NCI-H226 (cell line): ENCODE measurements around the gene PAQR5.
"Not testable (repeated sequence)": the region's sequence is repeated elsewhere in the genome, so short reads cannot be mapped to it uniquely, and the experiment has no call there.

Experiments used
- DNase-seq: peaks from one replicate; pipeline ENCODE4 v3.0.0-alpha.2; 2015

Gene PAQR5, protein sequence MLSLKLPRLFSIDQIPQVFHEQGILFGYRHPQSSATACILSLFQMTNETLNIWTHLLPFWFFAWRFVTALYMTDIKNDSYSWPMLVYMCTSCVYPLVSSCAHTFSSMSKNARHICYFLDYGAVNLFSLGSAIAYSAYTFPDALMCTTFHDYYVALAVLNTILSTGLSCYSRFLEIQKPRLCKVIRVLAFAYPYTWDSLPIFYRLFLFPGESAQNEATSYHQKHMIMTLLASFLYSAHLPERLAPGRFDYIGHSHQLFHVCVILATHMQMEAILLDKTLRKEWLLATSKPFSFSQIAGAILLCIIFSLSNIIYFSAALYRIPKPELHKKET

GRCh38 chr15:69298697-69299441 lies at the start of gene PAQR5:
Gene PAQR5, plus strand, starts transcription at chr15:69298912. Its CDS starts 61,169 bp downstream, at chr15:69360081.
- peak; percentile 15 for DNase-seq

GRCh38 chr15:69253156-69253555 lies 45.6 kb upstream of the PAQR5 start:
- peak; percentile 89 for DNase-seq

- DNase-seq: peak; percentile 9
These were observed 33.3 kb upstream of the PAQR5 start for GRCh38 chr15:69265347-69265955.

GRCh38 chr15:69271217-69271616 lies 27.5 kb upstream of the PAQR5 start:
- no peak for DNase-seq

GRCh38 chr15:69272139-69272538 lies 26.6 kb upstream of the PAQR5 start:
- no peak for DNase-seq

DNA sequence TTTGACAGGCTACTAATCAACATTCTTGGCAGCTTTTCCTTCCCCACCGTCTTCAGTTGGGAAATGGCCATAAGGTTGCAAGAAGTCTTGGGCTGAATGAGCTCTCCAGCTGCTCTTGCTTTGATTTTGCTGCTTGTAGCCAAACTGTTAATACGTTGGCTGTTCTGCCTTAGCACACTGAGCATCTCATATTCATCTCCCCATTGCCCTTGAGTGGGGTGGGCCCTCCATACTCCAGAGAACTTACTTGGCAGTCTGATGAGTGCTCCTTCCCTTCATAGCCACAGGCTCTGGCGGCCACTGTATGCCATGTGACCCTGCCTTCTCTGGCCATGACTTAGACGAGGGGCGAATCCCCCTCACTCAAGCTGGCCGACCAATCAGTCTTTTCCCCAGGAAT lies 25.8 kb upstream of the PAQR5 start:
- no peak for DNase-seq

- no peak for DNase-seq
These were observed 23.5 kb upstream of the PAQR5 start for GRCh38 chr15:69275074-69275670.

DNA sequence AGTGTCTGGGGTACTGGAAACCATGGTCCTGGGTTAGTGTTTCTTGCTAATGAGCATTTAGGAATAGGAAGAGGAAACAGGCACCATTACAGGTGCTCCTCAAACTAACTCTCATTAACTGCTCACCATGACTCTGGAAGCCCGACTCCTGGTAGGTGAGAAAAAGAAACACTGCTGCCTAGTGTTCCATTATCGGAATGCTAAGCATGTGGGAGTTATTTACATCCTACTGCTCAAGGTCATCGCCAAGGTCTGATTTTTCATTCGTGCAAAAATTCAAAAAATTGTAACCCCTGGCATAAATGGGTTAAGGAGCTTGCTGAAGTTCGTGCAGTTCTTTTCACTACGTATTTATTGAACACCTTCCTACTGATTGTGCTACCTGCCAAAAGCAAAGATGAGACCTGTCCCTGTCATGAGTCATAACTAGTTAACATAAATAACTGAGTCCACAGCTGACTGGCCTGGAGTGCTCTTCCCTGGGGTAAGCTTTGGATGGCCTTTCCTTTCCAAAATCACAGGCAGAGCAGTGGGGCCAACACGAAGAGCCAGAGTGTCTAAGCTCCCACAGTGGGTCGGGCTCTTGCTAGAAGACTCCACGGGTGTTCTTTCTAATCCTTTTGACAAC lies 22.7 kb upstream of the PAQR5 start:
- no peak for DNase-seq

GRCh38 chr15:69277316-69277715 lies 21.4 kb upstream of the PAQR5 start:
- no peak for DNase-seq

GRCh38 chr15:69279636-69280035 lies 19.1 kb upstream of the PAQR5 start:
- DNase-seq: no peak

GRCh38 chr15:69280783-69281182 lies 17.9 kb upstream of the PAQR5 start:
- DNase-seq: peak; percentile 29

- DNase-seq: no peak
These were observed 16.5 kb upstream of the PAQR5 start for GRCh38 chr15:69282104-69282743.

- no peak for DNase-seq
These were observed 12.9 kb upstream of the PAQR5 start for GRCh38 chr15:69285834-69286233.

DNA sequence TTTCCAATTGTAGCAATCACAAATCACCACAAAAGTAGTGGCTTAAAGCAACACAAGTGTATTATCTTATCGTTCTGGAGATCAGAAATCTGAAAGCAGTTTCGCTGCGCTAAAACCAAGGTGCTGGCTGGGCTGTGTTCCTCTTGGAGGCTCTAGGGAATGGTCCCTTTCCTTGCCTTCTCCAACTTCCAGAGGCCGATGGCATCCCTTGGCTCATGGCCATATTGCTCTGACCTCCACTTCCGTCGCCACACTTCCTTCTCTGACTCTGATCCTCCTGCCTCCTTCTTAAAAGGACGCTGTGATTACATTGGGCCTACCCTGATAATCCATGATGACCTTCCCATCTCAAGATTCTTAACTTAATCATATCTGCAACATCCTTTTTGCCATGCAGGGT lies 10.7 kb upstream of the PAQR5 start:
- DNase-seq: no peak

- no peak for DNase-seq
These were observed 10.0 kb upstream of the PAQR5 start for GRCh38 chr15:69288531-69289341.

GRCh38 chr15:69289342-69290146 lies 9.2 kb upstream of the PAQR5 start:
- no peak for DNase-seq

DNA sequence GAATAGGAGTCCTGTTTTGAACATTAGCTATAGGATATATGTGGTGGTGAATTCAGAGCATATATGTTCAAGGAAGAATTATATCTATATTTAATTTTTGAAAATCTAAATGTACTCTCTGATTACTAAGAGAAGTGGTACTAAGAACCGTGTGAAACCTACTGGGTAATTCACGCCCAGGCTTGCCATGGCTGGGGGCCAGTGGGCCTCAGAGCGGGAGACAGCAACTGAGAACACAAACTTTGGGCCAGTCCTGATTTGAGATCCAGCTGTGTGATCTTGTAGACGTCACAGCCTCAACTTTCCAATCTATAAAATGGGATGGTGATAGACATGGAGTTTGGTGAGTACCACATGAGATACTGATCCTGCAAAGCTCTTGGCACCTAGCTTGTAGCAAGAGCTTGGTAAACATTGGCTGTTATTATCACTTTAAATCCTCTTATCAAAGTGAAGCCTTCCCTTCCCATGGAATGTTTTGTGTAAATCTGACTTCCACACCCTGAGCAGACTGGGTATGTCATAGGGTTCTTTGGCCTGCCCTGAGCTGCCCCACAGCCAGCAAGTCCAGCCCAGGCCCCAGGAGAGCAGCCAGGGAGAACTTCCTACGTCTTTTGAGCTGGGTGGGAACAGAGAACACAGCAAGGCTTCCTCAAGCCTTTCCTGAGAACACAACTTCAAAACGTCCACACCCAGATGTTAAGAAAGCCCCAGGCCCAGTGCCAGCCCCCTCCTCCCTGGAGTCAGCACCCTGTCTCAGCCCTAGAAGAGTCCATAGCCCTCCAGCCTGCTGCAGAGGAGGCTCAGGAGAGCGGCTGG lies 8.2 kb upstream of the PAQR5 start:
- DNase-seq: no peak

DNA sequence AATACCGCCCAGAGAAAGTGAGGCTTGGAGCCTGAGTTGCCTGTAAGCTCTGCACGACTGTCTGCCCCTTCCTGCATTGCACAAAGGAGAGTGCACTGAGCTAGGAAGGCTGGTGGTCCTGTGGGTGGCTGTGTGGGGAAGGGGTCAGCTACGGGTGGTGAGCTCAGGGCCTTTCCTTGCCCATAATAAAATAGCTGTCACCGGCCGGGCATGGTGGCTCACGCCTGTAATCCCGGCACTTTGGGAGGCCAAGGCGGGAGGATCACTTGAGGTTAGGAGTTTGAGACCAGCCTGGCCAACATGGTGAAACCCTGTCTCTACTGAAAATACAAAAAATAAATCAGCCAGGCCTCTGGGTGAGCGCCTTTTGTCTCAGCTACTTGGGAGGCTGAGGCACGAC lies 7.1 kb upstream of the PAQR5 start:
- DNase-seq: not testable (repeated sequence)

DNA sequence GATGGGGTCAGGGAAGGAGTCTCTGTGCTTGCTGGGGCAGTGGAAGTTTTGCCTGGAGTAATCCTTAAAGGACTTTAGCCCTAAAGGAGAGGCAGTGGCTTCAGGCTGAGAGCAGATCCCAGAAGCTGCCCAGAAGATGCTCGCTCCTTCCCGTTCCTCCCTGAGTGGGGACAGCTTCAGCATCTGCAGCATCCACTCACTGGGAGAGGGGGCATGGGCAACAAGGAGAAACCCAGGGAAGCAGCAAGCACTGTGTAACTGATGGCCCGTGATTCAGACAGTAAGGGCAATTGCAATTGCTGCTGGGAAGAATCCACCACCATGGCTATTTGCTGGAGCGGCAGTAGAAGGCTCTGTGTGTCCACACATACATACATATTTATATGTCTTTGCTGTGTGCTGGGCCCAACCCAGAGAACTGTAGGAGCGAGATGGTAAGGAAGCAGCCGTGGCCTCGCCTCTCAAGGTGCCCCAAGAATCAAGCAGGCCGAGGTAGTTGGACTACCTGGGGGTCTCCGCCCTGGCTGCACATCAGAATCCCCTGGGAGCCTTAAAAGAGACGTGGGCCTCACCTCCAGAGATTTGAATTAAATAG lies 5.8 kb upstream of the PAQR5 start:
- no peak for DNase-seq
